Measurements from ENCODE around the gene BEST3.

DNA sequence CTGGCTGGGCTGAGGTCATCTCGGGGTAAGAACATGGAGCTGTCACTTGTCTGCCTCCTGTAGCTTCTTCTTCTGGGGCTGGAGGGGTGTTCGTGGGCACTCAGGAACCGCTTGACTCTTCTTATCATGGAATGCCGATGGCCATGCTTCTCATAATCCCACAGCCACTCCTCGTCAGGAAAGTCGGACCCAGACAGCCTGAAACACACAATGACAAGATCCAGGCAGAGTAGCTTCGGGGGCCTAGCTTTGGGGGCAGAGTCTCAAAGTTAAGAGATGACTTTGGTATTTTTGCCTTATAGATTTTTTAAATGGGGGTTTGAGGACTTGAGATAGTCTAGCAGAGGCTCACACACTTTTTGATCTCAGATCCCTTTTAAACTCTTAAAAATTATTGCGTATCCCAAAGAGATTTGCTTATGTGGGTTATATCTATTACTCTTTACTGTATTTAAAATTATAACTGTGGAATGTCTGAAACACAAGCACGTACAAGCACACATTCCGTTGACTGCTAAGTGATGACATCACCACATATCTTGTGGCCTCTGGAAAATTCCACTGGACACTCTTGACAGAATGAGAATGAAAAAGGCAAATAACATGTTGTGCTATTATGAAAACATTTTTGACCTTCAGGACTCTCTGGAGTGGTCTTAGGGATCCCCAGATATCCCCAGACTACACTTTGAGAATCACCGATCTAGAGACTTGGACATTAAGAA, 43.3 kb downstream of the BEST3 start:
- no peak for TF ChIP-seq ZNF274 (IDR thresholded peaks at IDR 0.05; ENCODE audit: low read depth, low read length)
- TF ChIP-seq YY1 (IDR thresholded peaks at IDR 0.05; ENCODE audit: insufficient read depth, insufficient read length) = no peak

Measured in NT2/D1 (cell line).